Measurements from ENCODE around the gene NPTX2.

Gene NPTX2

DNA sequence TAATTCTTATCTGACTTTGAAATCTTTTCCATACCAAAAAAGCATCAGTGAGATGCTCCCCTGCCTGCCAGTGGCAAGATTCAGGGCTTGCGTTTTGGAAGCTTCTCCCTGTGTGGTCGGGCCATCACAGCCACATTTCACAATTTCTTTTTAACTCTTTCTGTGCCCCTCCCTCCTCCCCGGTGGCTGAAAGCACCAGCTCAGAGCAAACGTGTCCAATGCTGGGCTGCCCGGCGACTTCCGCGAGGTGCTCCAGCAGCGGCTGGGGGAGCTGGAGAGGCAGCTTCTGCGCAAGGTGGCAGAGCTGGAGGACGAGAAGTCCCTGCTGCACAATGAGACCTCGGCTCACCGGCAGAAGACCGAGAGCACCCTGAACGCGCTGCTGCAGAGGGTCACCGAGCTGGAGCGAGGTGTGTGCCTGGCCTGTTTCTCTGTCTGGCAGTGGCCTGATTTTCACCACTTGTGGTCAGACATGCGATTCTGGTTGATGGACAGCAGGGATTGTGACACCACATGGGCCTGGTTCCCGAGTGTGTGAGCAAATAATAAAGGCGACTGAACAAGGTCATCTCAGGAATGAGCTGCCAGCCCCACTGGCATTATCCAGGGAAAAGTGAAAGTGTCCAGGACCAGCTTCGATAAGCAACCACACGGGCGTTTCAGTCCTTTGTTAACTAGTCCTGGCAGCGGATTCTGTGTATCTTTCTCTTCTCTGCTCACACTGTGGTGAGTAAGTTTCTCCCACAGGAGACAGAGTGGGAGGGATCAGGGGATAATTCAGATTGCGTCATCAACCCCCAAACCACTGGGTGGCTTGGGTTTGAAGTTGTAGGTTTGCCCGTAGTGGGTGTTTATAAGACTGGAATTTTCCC lies 2.6 kb downstream of the NPTX2 start:
- DNase-seq (ENCODE audit: low spot score) = no peak

- no peak for DNase-seq (ENCODE audit: low spot score)
Measured at GRCh38 chr7:98621573-98622482, 4.7 kb downstream of the NPTX2 start.

- no peak for DNase-seq (ENCODE audit: low spot score)
Measured at GRCh38 chr7:98622926-98623325, 5.8 kb downstream of the NPTX2 start.

DNA sequence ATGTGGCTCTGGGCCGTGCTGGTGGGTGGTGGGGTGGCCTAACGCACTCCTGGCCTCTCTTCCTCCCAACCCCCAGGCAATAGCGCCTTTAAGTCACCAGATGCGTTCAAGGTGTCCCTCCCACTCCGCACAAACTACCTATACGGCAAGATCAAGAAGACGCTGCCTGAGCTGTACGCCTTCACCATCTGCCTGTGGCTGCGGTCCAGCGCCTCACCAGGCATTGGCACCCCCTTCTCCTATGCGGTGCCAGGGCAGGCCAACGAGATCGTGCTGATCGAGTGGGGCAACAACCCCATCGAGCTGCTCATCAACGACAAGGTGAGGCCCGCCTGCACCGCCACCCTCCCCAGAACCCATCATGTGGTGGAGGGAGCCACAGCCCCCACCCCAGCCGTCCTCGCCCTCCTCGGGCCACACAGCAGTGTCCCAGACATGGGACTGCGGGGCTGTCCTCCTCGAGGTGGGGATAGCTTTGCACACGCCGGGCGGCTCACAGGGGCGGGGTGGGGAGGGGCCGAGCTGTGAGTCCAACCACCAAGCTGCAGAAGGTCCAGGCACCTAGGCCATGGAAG lies 7.8 kb downstream of the NPTX2 start:
- no peak for DNase-seq (ENCODE audit: low spot score)

DNA sequence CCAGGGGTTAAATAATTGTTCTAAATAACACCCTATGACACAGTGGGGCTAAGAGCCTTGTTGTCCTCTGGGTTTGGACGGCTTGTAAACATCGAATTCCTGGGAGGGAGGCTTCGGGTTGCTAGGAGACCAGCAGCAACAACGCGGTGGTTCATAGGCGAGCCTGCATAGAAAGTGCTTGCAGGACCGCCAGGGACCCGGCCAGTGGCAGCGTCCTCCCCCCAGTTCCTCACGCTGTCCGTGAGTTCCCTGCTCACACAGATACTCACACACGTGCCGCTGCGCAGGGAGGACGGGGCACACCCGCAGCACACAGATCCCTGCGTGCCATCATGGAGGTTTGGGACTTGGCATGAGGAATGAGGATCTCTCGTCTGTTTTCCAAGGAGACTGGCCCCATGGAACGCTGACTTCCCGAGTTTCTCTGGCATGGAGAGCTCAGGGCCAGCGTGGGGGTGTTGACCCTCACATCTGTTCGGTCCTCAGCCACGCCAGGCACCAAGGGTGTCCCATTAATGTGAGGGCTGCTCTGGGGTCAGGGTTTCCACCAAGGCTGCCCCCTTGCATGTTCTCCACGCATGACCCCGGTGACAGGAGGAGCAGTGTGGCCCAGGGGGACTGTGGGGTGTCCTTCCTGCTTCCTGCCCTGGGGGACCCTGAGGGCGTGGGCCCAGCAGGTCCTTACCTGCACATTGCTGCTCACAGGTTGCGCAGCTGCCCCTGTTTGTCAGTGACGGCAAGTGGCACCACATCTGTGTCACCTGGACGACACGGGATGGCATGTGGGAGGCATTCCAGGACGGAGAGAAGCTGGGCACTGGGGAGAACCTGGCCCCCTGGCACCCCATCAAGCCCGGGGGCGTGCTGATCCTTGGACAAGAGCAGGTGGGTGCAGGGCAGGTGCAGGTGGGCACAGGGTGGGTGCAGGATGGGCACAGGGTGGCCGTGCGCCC lies 9.7 kb downstream of the NPTX2 start:
- DNase-seq (ENCODE audit: low spot score) = no peak

- no peak for DNase-seq (ENCODE audit: low spot score)
Measured at GRCh38 chr7:98627413-98627790, 10.3 kb downstream of the NPTX2 start.

DNA sequence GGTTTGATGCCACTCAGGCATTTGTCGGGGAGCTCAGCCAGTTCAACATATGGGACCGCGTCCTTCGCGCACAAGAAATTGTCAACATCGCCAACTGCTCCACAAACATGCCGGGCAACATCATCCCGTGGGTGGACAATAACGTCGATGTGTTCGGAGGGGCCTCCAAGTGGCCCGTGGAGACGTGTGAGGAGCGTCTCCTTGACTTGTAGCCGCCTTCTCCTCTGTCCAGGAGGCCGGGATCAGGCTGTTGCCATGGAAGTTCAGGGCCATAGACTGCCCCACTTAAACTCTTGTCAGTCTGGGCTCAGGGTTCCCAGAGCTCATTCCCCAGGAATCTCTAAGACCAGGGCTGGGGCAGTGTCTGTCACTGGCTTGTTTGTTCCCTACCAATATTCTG lies 11.3 kb downstream of the NPTX2 start:
- DNase-seq (ENCODE audit: low spot score) = no peak

DNA sequence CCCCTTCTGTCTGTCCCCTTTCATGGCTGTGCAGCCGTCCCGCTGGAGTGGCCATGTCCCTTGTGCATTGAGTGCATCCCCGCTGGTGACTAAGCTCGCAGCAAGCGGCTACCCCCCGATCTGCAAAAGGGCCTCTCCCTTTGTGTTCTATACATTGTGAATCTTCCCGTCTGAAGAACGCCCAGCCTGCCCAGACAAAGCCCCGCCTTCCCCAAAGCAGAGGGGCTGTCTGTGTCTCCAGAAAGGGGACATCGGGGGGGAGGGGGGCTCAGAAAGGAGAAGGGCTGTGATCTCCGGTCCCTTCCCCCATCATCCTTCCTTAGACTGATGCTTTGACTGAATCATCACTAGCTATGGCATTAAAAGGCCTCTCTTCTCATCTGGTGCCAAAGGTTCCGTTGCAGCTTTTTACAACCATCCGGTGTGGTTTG lies 11.9 kb downstream of the NPTX2 start:
- DNase-seq (ENCODE audit: low spot score) = no peak

- no peak for DNase-seq (ENCODE audit: low spot score)
Measured at GRCh38 chr7:98630149-98630548, 13.1 kb downstream of the NPTX2 start.

GRCh38 chr7:98630770-98631169 lies 13.7 kb downstream of the NPTX2 start:
- no peak for DNase-seq (ENCODE audit: low spot score)

DNA sequence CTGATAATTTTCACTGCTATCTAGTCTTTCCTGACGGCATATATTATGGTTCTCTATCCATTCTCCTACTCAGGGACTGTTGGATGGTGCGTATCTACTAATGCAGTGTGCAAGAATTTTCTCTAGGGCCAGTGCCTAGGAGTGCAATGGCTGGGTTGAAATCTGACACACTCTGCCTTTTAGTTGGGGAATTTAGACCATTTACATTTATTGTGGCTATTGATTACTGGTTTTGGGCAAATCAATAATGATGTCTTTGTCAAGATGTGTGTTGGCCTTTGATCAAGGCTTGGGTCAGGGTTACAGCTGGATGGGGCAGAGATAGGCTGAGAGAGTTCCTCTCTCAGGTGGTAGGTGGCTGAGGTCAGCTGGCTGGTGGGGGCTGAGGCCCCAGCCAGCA lies 21.8 kb downstream of the NPTX2 start:
- no peak for DNase-seq (ENCODE audit: low spot score)

DNA sequence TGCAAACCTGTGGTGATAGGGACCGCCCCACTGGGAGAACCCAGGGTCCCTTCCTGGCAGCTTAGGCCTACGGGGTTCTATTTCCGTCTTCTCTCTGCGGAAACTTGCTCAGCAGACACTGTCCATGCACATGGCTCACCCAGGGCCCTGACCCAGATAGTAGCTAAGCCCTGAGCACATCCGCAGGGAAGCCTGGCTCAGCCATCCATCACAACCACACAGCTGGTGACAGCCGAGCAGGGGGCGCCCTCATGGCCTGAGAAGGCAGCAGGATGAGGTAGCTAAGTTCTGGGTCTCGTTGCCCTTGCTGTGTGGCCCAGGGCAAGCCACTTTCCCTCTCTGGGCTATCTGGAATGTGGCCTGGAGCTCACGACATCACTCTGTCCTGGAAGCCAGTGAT lies 23.3 kb downstream of the NPTX2 start:
- DNase-seq (ENCODE audit: low spot score) = no peak

GRCh38 chr7:98641646-98642500 lies 24.8 kb downstream of the NPTX2 start:
- DNase-seq (ENCODE audit: low spot score) = no peak

GRCh38 chr7:98643236-98643985 lies 26.3 kb downstream of the NPTX2 start:
- no peak for DNase-seq (ENCODE audit: low spot score)

- DNase-seq (ENCODE audit: low spot score) = no peak
Measured at GRCh38 chr7:98646465-98646864, 29.4 kb downstream of the NPTX2 start.

- DNase-seq (ENCODE audit: low spot score) = no peak
Measured at GRCh38 chr7:98647326-98647725, 30.2 kb downstream of the NPTX2 start.

DNA sequence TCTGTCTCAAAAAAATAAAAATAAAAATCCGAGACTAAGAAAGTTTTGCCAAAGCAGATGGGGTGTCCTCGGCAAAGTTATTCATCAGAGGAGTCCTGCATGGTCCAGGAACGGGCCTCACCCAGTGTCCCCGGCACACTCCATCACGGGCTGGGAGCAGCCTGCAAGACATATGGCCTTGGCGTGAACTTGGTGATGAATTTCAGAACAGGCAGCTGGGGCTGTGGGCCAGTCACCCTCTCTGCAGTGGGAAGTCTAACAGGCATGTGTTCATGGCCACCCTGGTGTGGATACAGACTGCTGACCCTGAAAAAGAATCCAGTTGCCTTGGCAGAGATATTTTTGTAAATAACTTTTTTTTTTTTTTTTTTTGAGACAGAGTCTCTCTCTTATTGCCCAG lies 34.7 kb downstream of the NPTX2 start:
- DNase-seq (ENCODE audit: low spot score) = no peak

- no peak for DNase-seq (ENCODE audit: low spot score)
Measured at GRCh38 chr7:98653601-98654310, 36.7 kb downstream of the NPTX2 start.
